ENCODE results near the gene SLC4A3.

SLC4A3 gene, protein sequence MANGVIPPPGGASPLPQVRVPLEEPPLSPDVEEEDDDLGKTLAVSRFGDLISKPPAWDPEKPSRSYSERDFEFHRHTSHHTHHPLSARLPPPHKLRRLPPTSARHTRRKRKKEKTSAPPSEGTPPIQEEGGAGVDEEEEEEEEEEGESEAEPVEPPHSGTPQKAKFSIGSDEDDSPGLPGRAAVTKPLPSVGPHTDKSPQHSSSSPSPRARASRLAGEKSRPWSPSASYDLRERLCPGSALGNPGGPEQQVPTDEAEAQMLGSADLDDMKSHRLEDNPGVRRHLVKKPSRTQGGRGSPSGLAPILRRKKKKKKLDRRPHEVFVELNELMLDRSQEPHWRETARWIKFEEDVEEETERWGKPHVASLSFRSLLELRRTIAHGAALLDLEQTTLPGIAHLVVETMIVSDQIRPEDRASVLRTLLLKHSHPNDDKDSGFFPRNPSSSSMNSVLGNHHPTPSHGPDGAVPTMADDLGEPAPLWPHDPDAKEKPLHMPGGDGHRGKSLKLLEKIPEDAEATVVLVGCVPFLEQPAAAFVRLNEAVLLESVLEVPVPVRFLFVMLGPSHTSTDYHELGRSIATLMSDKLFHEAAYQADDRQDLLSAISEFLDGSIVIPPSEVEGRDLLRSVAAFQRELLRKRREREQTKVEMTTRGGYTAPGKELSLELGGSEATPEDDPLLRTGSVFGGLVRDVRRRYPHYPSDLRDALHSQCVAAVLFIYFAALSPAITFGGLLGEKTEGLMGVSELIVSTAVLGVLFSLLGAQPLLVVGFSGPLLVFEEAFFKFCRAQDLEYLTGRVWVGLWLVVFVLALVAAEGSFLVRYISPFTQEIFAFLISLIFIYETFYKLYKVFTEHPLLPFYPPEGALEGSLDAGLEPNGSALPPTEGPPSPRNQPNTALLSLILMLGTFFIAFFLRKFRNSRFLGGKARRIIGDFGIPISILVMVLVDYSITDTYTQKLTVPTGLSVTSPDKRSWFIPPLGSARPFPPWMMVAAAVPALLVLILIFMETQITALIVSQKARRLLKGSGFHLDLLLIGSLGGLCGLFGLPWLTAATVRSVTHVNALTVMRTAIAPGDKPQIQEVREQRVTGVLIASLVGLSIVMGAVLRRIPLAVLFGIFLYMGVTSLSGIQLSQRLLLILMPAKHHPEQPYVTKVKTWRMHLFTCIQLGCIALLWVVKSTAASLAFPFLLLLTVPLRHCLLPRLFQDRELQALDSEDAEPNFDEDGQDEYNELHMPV

DNA sequence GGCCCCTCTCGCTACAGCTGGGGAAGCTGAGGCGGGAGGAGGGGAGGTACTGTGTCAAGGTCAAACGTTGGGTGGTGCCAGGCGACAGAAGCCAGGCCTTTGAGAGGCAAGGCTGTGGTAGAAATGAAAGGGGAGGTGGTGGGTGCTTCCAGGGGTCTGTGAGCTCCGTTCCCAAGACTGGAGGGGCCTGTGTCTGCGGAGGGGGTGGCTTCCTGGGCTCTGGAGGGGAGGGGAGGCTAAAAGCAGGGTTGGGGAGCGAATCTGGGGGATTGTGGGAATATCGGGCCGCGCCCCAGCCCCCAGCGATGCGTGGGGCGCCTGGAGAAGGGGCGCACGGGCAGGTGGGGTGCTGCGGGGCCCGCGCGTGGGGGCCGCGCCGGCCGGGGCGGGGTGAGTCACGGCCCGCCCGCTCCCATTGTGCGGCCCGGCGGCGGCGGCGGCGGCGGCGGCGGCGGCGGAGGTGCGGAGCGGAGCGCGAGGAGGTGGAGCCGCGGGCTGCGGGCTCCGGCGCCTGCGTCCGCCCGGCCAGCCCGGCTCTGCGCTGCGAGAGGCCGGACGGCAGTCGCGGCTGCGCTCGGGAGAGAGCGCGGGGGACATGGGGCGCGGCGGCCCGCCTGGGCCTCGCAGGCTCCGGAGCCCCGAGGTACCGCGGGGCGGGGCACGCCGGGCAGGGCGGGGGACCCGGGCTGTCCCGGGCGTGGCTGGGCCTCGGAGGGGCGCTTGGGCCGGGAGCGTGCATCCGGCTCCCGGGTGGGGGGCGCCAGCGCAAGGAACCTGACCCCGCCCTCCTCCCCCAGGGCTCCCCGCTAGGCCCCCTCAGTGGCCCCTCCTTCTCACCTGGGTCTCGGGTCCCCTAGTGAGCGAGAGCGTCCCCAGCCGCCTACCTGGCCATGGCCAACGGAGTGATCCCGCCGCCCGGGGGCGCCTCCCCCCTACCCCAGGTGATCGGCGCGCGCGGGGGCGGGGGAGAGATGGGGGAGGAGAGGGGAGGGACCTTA is at the start of gene SLC4A3:
TSS of gene SLC4A3 (plus strand) at position 528 of the 998 bp plus-strand sequence. CDS start at position 891, 363 bp downstream.
- Histone ChIP-seq H3K9me3 (no peaks in the 10 kb centered on the region), H3K4me3 (peak within 1 kb of the TSS; percentile 46), H3K4me1 (peaks cover 8% of the 10 kb centered on the region; the same call in 1 of the 2 replicates), H3K36me3 (replicated peaks) (no peaks in the 10 kb centered on the region), H3K27me3 (ENCODE audit: low read depth) (no peaks in the 10 kb centered on the region; the same call in 1 of the 2 replicates)
- in situ Hi-C loops (cut with MboI; ENCODE audit: low sequenced_read_pairs) = no loop called here
- peak; percentile 19 to 50 for DNase-seq (ENCODE audit: low spot score in 2 of 2)

DNA sequence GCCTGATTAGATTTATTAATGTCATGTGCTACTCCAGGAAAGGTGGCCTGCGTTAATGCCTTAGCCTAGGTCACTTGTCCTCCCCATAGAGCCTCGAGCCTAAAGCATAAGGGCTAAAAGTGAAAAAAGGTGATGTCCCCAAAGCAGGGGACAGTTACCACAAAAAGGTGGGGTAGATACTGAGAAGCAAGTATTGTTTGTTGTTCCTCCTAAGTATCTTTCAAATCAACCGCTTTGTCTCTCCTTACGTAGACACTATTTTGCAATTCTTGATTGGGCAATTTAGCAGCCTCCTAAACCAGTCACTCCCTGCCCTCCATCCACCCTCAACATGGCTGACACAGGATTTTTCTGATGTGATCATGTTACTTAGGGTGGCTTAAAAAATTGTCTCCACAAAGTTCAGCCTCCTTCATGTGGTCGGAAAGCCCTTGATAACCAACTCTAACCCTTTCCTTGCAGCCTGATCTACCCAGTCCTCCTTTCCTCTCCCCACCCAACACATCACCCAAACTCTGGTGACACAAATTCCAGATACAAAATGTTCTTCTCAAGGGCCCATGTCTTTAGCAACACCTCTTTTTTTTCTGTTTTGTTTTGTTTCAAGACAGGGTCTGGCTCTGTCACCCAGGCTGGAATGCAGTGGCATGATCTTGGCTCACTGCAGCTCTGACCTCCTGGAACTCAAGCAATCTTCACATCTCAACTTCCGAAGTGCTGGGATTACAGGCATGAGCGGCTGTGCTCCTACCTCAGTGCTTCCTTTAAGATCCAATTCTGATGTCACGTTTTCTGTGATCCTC is 48.4 kb upstream of the SLC4A3 start:
- no peaks in the 10 kb centered on the region; the same call in 1 of the 2 replicates for H3K9me3 ChIP-seq
- H3K4me3 ChIP-seq = no peak overlapping the region
- H3K36me3 ChIP-seq (replicated peaks) = no peaks in the 10 kb centered on the region
- in situ Hi-C loops (cut with MboI; ENCODE audit: low sequenced_read_pairs) = no loop called here
- no peak for DNase-seq (ENCODE audit: low spot score in 2 of 2)
- 0 out of 2 replicates have a peak, but pooled peaks cover 2% of the 10 kb centered on the region for H3K4me1 ChIP-seq
- H3K27me3 ChIP-seq (ENCODE audit: low read depth) = no peaks in the 10 kb centered on the region

DNA sequence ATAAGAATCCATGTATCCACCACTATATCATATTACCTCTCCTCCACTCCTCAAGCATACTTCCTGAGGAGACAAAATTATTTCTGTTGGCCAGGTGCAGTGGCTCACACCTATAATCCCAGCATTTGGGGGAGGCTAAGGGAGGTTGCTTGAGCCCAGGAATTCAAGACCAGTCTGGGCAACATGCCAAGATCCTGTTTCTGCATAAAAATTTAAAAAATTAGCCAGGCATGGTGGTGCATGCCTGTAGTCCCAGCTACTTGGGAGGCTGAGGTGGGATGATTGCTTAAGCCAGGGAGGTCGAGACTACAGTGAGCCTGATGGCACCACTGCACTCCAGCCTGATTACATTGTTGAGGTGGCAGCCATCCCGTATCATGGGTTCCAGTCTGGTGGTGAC is 46.1 kb upstream of the SLC4A3 start:
- H3K4me1 ChIP-seq = 0 out of 2 replicates have a peak, but pooled peaks cover 2% of the 10 kb centered on the region
- H3K27me3 ChIP-seq (ENCODE audit: low read depth) = peaks cover 4% of the 10 kb centered on the region; the same call in 1 of the 2 replicates
- no peak overlapping the region for H3K4me3 ChIP-seq
- no peak for DNase-seq (ENCODE audit: low spot score in 2 of 2)
- in situ Hi-C loops (cut with MboI; ENCODE audit: low sequenced_read_pairs) = no loop called here
- no peaks in the 10 kb centered on the region; the same call in 1 of the 2 replicates for H3K9me3 ChIP-seq
- no peaks in the 10 kb centered on the region for H3K36me3 ChIP-seq (replicated peaks)

DNA sequence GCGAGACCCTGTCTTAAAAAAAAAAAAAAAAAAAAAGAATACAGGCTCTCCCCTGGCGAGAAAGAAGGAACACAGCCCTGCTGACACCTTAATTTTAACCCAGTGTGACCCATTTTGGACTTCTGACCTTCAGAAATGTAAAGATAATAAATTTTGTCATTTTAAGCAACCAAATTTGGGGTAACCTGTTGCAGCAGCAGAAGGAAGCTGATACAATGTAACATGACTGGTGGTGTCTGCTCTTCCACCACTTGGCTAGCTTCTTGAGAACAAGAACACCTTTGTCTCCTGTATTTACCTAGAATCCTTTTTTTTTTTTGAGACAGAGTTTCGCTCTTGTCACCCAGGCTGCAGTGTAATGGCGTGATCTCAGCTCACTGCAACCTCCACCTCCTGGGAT is 36.3 kb upstream of the SLC4A3 start:
- Histone ChIP-seq H3K9me3 (no peaks in the 10 kb centered on the region), H3K27me3 (ENCODE audit: low read depth) (no peaks in the 10 kb centered on the region), H3K36me3 (replicated peaks) (no peaks in the 10 kb centered on the region), H3K4me3 (no peak overlapping the region), H3K4me1 (peaks cover 8% of the 10 kb centered on the region)
- in situ Hi-C loops (cut with MboI; ENCODE audit: low sequenced_read_pairs) = no loop called here
- DNase-seq (ENCODE audit: low spot score in 2 of 2) = no peak

DNA sequence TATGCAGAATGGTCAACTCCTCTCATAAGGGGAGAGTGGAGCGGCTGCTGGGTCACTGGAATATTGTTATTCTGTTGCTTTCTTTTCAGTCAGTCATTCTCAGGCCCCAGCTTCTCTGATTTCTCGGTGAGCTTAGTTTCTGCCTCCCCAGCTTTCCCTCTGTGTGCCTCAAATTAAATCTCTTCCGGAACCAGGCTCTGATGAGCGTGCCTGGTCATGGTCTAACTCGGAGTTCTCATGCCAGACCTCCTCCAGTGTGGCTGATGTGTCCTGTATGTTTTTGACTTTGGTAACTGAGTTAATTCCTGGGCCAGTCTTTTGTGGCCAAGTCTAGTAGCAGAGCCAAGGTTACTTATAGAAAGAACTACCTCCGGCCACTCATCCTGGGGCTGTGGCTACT is 34.7 kb upstream of the SLC4A3 start:
- DNase-seq (ENCODE audit: low spot score in 2 of 2) = no peak
- Histone ChIP-seq H3K27me3 (ENCODE audit: low read depth) (no peaks in the 10 kb centered on the region), H3K4me1 (peaks cover 8% of the 10 kb centered on the region), H3K4me3 (no peak overlapping the region), H3K9me3 (no peaks in the 10 kb centered on the region), H3K36me3 (replicated peaks) (no peaks in the 10 kb centered on the region)
- in situ Hi-C loops (cut with MboI; ENCODE audit: low sequenced_read_pairs) = no loop called here

DNA sequence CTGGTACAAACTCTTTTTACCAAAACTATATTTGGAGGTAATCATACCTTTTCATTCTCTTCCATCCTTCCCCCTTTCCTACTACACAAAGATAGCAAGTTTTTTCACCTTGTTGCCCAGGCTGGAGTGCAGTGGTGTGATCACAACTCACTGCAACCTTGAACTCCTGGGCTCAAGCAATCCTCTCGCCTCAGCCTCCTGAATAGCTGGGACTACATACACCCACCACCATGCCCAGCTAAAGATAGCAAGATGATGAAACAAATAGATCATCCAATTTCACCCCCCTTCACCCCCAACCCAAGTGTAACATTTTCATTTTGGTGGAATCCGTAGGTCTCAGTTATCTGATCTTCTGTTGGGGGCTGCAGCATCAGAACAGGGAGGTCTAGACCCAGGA is 34.3 kb upstream of the SLC4A3 start:
- Histone ChIP-seq H3K4me3 (no peak overlapping the region), H3K4me1 (peaks cover 8% of the 10 kb centered on the region), H3K36me3 (replicated peaks) (no peaks in the 10 kb centered on the region), H3K27me3 (ENCODE audit: low read depth) (no peaks in the 10 kb centered on the region), H3K9me3 (no peaks in the 10 kb centered on the region)
- in situ Hi-C loops (cut with MboI; ENCODE audit: low sequenced_read_pairs) = no loop called here
- DNase-seq (ENCODE audit: low spot score in 2 of 2) = no peak

DNA sequence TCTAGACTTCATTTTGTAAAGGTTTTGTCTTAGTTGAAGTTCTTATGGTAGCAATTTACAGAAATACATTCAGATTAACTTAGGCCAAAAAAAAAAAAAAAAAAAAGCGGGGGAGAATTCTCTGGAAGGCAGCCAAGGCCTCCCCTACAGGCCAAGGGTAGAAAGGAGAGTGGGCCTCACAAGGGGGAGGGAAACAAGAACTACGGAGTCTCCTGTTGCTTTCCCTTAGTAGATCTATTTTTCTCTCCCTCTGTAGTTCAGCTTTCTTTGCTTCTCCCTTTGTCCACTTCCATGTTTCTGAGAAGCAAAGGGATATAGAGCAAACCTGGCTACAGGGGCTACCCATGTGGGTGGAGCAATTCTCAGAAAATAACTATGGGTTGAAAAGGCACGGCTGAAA is 32.2 kb upstream of the SLC4A3 start:
- peak in 1 of 2 experiments; percentile 40 for DNase-seq (ENCODE audit: low spot score in 2 of 2)
- in situ Hi-C loops (cut with MboI; ENCODE audit: low sequenced_read_pairs) = no loop called here
- no peak overlapping the region for H3K4me3 ChIP-seq
- no peaks in the 10 kb centered on the region for H3K27me3 ChIP-seq (ENCODE audit: low read depth)
- peaks cover 8% of the 10 kb centered on the region for H3K4me1 ChIP-seq
- no peaks in the 10 kb centered on the region for H3K36me3 ChIP-seq (replicated peaks)
- H3K9me3 ChIP-seq = no peaks in the 10 kb centered on the region

DNA sequence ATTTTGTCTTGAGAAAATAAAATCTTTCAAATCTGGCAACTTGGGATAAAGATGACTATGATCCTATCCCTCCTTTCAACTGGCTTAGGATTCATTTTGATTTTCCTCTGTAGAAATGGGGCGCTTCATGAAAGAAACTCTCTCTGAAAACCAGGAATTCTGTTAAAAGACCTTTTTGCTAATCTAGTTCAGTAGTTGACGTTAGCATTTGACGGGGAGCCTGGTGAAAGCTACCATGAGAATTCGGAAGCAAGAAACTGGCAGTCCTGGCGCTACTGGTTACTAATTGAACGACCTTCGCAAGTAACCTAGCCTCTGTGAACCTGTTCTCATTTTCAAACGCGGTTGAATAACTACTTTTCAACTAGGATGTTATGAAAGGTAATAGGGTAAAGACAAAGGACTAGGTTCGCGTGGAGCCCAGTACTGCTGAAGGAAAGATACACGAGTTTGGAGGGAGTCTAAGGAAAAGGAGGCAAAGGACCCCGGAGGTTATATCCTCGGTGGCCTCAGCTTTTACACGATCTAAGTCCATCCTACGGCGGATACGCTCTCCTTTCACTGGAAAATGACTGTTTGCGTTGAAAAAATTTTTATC is 30.4 kb upstream of the SLC4A3 start:
- H3K9me3 ChIP-seq = no peaks in the 10 kb centered on the region
- H3K4me1 ChIP-seq = peaks cover 8% of the 10 kb centered on the region
- DNase-seq (ENCODE audit: low spot score in 2 of 2) = peak in 1 of 2 experiments; percentile 7
- H3K27me3 ChIP-seq (ENCODE audit: low read depth) = no peaks in the 10 kb centered on the region
- peak overlapping the region; percentile 82 for H3K4me3 ChIP-seq
- in situ Hi-C loops (cut with MboI; ENCODE audit: low sequenced_read_pairs) = no loop called here
- no peaks in the 10 kb centered on the region for H3K36me3 ChIP-seq (replicated peaks)

DNA sequence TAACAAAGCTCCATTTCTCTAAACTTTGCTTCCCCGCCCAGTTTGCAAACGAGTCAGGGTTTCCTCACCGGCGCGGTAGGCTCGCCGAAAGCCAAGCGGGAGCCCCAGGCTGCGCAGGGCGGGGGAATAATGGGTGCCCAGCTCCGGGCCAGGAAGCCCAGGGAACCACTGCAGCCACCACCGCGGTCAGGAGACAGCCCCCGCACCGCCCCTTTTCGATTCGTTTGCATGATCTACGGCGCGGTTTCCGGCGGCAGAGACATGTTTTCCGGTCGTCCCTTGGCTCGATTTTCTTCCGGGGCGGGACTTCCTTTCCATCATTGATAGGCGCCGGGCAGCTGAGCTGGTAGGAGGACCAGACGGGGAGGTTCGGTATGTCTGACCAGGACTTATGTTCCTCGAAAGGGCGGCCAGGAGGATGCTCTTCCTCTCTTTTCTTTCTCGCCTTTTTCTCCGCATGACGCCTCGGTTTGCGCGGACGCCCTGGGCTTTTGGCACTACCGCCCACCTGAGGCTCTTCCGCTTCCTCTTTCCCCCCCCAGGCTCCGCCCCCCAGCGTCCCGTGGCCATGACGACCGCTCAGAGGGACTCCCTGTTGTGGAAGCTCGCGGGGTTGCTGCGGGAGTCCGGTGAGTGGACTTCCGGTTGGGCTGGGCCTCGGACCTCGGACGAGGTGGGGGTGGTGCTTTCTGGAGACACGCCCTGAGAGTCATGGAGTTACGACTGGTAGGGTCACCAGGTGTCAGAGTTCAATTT is 29.7 kb upstream of the SLC4A3 start, which contains the start of gene STK11IP:
TSS of gene STK11IP (plus strand) at position 306 of the 756 bp plus-strand sequence. CDS start at position 569, 263 bp downstream.
- in situ Hi-C loops (cut with MboI; ENCODE audit: low sequenced_read_pairs) = no loop called here
- peak; percentile 95 to 98 for DNase-seq (ENCODE audit: low spot score in 2 of 2)
- H3K9me3 ChIP-seq = no peaks in the 10 kb centered on the region
- H3K27me3 ChIP-seq (ENCODE audit: low read depth) = no peaks in the 10 kb centered on the region
- H3K36me3 ChIP-seq (replicated peaks) = no peaks in the 10 kb centered on the region
- peak within 1 kb of the TSS; percentile 82 for H3K4me3 ChIP-seq
- peaks cover 8% of the 10 kb centered on the region for H3K4me1 ChIP-seq

DNA sequence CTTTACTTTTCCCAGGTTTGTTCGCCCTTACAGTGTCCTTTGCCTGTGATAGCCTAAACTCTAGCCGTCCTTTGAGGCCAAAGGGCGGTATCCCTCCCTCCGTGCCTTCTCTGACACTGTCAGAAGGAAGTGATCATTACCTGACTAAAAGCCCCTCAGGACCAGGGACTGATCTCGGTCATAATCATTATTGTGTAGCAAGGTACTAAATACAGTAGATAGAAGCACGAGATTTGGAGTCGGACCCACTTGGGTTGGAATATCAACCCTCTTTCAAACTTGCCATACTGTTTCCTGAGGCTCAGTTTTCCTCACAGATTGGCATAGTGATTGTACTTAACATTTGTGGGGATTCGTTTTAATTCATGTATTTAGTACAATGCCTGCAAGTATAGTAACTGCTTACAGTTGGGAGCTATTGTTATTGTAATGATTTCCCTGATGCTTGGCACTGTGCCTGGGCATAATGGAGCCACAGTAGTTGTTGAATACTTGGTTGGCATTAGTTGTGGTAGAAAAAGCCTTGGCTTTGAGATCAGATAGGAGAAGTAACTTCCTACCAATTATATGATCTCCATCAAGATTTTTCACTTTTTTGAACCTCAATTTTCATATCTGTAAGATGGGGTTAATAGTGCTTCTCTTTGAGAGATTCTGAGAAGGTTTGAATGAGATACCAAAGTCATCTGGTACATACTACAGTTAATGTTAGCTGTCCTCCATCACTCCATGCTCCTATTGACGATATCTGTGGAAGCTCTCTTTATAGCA is 28.9 kb upstream of the SLC4A3 start:
- H3K4me3 ChIP-seq = peak overlapping the region; percentile 82

More for the DNA sequence above, 28.9 kb upstream of the SLC4A3 start:
- no peaks in the 10 kb centered on the region for H3K27me3 ChIP-seq (ENCODE audit: low read depth)
- in situ Hi-C loops (cut with MboI; ENCODE audit: low sequenced_read_pairs) = no loop called here
- H3K9me3 ChIP-seq = no peaks in the 10 kb centered on the region
- H3K36me3 ChIP-seq (replicated peaks) = no peaks in the 10 kb centered on the region
- peak; percentile 39 to 52 for DNase-seq (ENCODE audit: low spot score in 2 of 2)
- peaks cover 8% of the 10 kb centered on the region for H3K4me1 ChIP-seq

Data from HAP-1 (cell line).